Caco-2 (cell line): Measurements from ENCODE around the gene SPSB4. TPM values are rescaled to one million over a fixed set of nuclear protein-coding genes. Genes with fewer than 3 reads are reported as not detected.

Experiments used
- BruUV-seq: library from RNA; stranded (reverse); fragments of 400-500 nt; replicated peaks from 2 replicates; lab custom pipeline; 2021; lab: Mats Ljungman, UMichigan
- CTCF ChIA-PET: fragments of 300-600 bp; sonication (Branson Sonifier 250); formaldehyde crosslinking; loops from one replicate; lab custom pipeline; 2022; ENCODE audit warnings: antibody characterized with exemption; lab: Charles Lee
- POLR2A ChIA-PET: fragments of 300-600 bp; sonication (Branson Sonifier 250); formaldehyde crosslinking; loops from one replicate; lab custom pipeline; 2022; ENCODE audit warnings: antibody characterized with exemption; lab: Charles Lee
- DNase-seq, 2 experiments: peaks; one replicate each; pipeline versions ENCODE4 v3.0.0 to v3.0.0-alpha.2; 2020 to 2022
- H3K27me3 ChIP-seq: replicated peaks from 2 replicates; pipeline ENCODE4 v1.6.0; 2011; ENCODE audit warnings: low read length; ENCODE audit not compliant: control insufficient read depth, insufficient read depth
- H3K36me3 ChIP-seq: 2 replicates; pipeline ENCODE4 v1.5.1; 2011; ENCODE audit warnings: low read length; ENCODE audit not compliant: control insufficient read depth, insufficient read depth
- H3K4me1 ChIP-seq: fragments of 250-450 bp; sonication (Bioruptor Pico); 2 replicates; pipeline ENCODE4 v1.5.1; 2020; ENCODE audit warnings: mild to moderate bottlenecking
- H3K4me3 ChIP-seq: 2 replicates; pipeline ENCODE4 v1.5.1; 2011; ENCODE audit warnings: low read depth, mild to moderate bottlenecking, control low read depth, low read length
- H3K9me3 ChIP-seq: fragments of 250-450 bp; sonication (Bioruptor Pico); 2 replicates; pipeline ENCODE4 v1.5.1; 2020; ENCODE audit warnings: mild to moderate bottlenecking, moderate library complexity
- H3K27ac Mint-ChIP-seq: one replicate; pipeline ENCODE4 v1.8.0; 2022; ENCODE audit warnings: mixed read lengths; ENCODE audit not compliant: unreplicated experiment
- H3K27me3 Mint-ChIP-seq: one replicate; pipeline ENCODE4 v1.8.0; 2022; ENCODE audit warnings: mixed read lengths; ENCODE audit not compliant: insufficient read depth, unreplicated experiment
- H3K36me3 Mint-ChIP-seq: one replicate; pipeline ENCODE4 v1.8.0; 2022; ENCODE audit warnings: mild to moderate bottlenecking, mixed read lengths; ENCODE audit not compliant: insufficient read depth, unreplicated experiment
- H3K4me1 Mint-ChIP-seq: one replicate; pipeline ENCODE4 v1.8.0; 2022; ENCODE audit warnings: low read depth, mixed read lengths; ENCODE audit not compliant: unreplicated experiment
- H3K4me3 Mint-ChIP-seq: one replicate; pipeline ENCODE4 v1.8.0; 2022; ENCODE audit warnings: mild to moderate bottlenecking, moderate library complexity, mixed read lengths; ENCODE audit not compliant: unreplicated experiment
- H3K9me3 Mint-ChIP-seq: one replicate; pipeline ENCODE4 v1.8.0; 2022; ENCODE audit warnings: mixed read lengths; ENCODE audit not compliant: unreplicated experiment
- CTCF ChIP-seq, 2 experiments: fragments of 200-600 bp in 1 of 2; IDR thresholded peaks; 1 replicate in 1 of 2; 2 replicates in 1 of 2; pipeline versions ENCODE4 v1.5.1 to v1.8.0; 2011 to 2022; ENCODE audit warnings: antibody characterized with exemption in 1 of 2, control low read depth in 1 of 2, inconsistent platforms in 1 of 2, low read depth in 1 of 2, low read length in 1 of 2, mild to moderate bottlenecking in 1 of 2, moderate library complexity in 1 of 2; ENCODE audit not compliant: insufficient read depth in 1 of 2, severe bottlenecking in 1 of 2, unreplicated experiment in 1 of 2
- intact Hi-C: fragments of 100-400 bp; cut with micrococcal nuclease; formaldehyde crosslinking; loops from one replicate; pipeline ENCODE4 v1.10.0; 2022; ENCODE audit not compliant: unreplicated experiment
- total RNA-seq: library from RNA; stranded (reverse); gene quantifications from 2 replicates; pipeline ENCODE4 v1.2.3, GENCODE V29; 2022

SPSB4 gene
- total RNA-seq, 1 experiment from 2014 or later: not detected

- DNase-seq: no peak
- peaks cover 25% of the 10 kb centered on the region for H3K9me3 Mint-ChIP-seq
- no peaks in the 10 kb centered on the region; the same call in 1 of the 2 replicates for H3K27me3 ChIP-seq
- H3K4me1 Mint-ChIP-seq: no peaks in the 10 kb centered on the region
- intact Hi-C loops: no loop called here
- H3K36me3 ChIP-seq: no peaks in the 10 kb centered on the region
- BruUV-seq: no TSS peak
- no peaks in the 10 kb centered on the region for H3K4me1 ChIP-seq
- ChIA-PET POLR2A (no interaction called here), CTCF (no interaction called here)
- peaks cover 8% of the 10 kb centered on the region for H3K27me3 Mint-ChIP-seq
- no peak overlapping the region for H3K27ac Mint-ChIP-seq
- H3K9me3 ChIP-seq: peaks cover 10% of the 10 kb centered on the region
- H3K4me3 ChIP-seq: no peak overlapping the region
- no peak for TF ChIP-seq CTCF (IDR thresholded peaks at IDR 0.05; ENCODE audit: insufficient read depth in 1 of 2, low read depth in 1 of 2, low read length in 1 of 2, severe bottlenecking in 1 of 2, unreplicated experiment in 1 of 2)
- no peaks in the 10 kb centered on the region for H3K36me3 Mint-ChIP-seq
- no peak overlapping the region for H3K4me3 Mint-ChIP-seq
These were observed 92.4 kb downstream of the SPSB4 start for GRCh38 chr3:141143517-141143916.

- Mint-ChIP-seq H3K27ac (no peak overlapping the region), H3K36me3 (no peaks in the 10 kb centered on the region), H3K4me3 (no peak overlapping the region), H3K27me3 (peaks cover 2% of the 10 kb centered on the region), H3K4me1 (no peaks in the 10 kb centered on the region), H3K9me3 (peaks cover 9% of the 10 kb centered on the region)
- DNase-seq: no peak
- CTCF ChIA-PET: no interaction called here
- H3K4me1 ChIP-seq: no peaks in the 10 kb centered on the region
- POLR2A ChIA-PET: no interaction called here
- H3K4me3 ChIP-seq: no peak overlapping the region
- no TSS peak for BruUV-seq
- TF ChIP-seq CTCF (IDR thresholded peaks at IDR 0.05; ENCODE audit: insufficient read depth in 1 of 2, low read depth in 1 of 2, low read length in 1 of 2, severe bottlenecking in 1 of 2, unreplicated experiment in 1 of 2): no peak
- intact Hi-C loops: no loop called here
- peaks cover 2% of the 10 kb centered on the region for H3K9me3 ChIP-seq
- no peaks in the 10 kb centered on the region for H3K36me3 ChIP-seq
- no peaks in the 10 kb centered on the region; the same call in 1 of the 2 replicates for H3K27me3 ChIP-seq
These were observed 95.9 kb downstream of the SPSB4 start for GRCh38 chr3:141146979-141147470.

- peaks cover 2% of the 10 kb centered on the region for H3K27me3 Mint-ChIP-seq
- intact Hi-C loops: no loop called here
- ChIA-PET CTCF (no interaction called here), POLR2A (no interaction called here)
- no peak overlapping the region for H3K27ac Mint-ChIP-seq
- H3K4me3 Mint-ChIP-seq: no peak overlapping the region
- BruUV-seq: no TSS peak
- no peaks in the 10 kb centered on the region for H3K9me3 ChIP-seq
- H3K9me3 Mint-ChIP-seq: peaks cover 3% of the 10 kb centered on the region
- H3K4me1 Mint-ChIP-seq: no peaks in the 10 kb centered on the region
- no peak for DNase-seq
- no peak for TF ChIP-seq CTCF (IDR thresholded peaks at IDR 0.05; ENCODE audit: insufficient read depth in 1 of 2, low read depth in 1 of 2, low read length in 1 of 2, severe bottlenecking in 1 of 2, unreplicated experiment in 1 of 2)
- H3K4me3 ChIP-seq: no peak overlapping the region
- H3K36me3 Mint-ChIP-seq: no peaks in the 10 kb centered on the region
- H3K27me3 ChIP-seq: no peaks in the 10 kb centered on the region; the same call in 1 of the 2 replicates
- H3K36me3 ChIP-seq: no peaks in the 10 kb centered on the region
- no peaks in the 10 kb centered on the region for H3K4me1 ChIP-seq
These were observed 96.5 kb downstream of the SPSB4 start for GRCh38 chr3:141147657-141148056.
